ENCODE results near the gene WDR72. TPM values are rescaled to one million over a fixed set of nuclear protein-coding genes. Genes with fewer than 3 reads are reported as not detected.

The WDR72 gene
- total RNA-seq, 1 donor from 2014 or later, result under 0.01 TPM

GRCh38 chr15:53569751-53570480 is 189.5 kb downstream of the WDR72 start:
- no peaks in the 10 kb centered on the region for H3K36me3 ChIP-seq (ENCODE audit: control insufficient read depth in 3 of 3, insufficient read depth in 3 of 3, low read length in 3 of 3)
- no peaks in the 10 kb centered on the region for H3K4me1 ChIP-seq (ENCODE audit: control insufficient read depth in 3 of 3, insufficient read depth in 3 of 3, low read length in 3 of 3)
- H3K4me3 ChIP-seq (ENCODE audit: low read length in 3 of 3), result no peak overlapping the region
- H3K9ac ChIP-seq (ENCODE audit: low read depth in 1 of 3, low read length in 3 of 3), result no peak overlapping the region
- H3K9me3 ChIP-seq (ENCODE audit: control insufficient read depth in 3 of 3, low read length in 3 of 3), result no peaks in the 10 kb centered on the region
- no peak overlapping the region for H3K27ac ChIP-seq (ENCODE audit: low read depth, low read length)
- H3K27me3 ChIP-seq (ENCODE audit: control insufficient read depth in 3 of 3, insufficient read depth in 3 of 3, low read length in 3 of 3), result peaks cover 0 to 2% (median 0%) of the 10 kb centered on the region in 3 donors

- no peaks in the 10 kb centered on the region for H3K36me3 ChIP-seq (ENCODE audit: control insufficient read depth in 3 of 3, insufficient read depth in 3 of 3, low read length in 3 of 3)
- H3K9me3 ChIP-seq (ENCODE audit: control insufficient read depth in 3 of 3, low read length in 3 of 3), result no peaks in the 10 kb centered on the region
- no peak overlapping the region for H3K27ac ChIP-seq (ENCODE audit: low read depth, low read length)
- no peaks in the 10 kb centered on the region for H3K4me1 ChIP-seq (ENCODE audit: control insufficient read depth in 3 of 3, insufficient read depth in 3 of 3, low read length in 3 of 3)
- H3K4me3 ChIP-seq (ENCODE audit: low read length in 3 of 3), result no peak overlapping the region
- H3K9ac ChIP-seq (ENCODE audit: low read depth in 1 of 3, low read length in 3 of 3), result no peak overlapping the region
- H3K27me3 ChIP-seq (ENCODE audit: control insufficient read depth in 3 of 3, insufficient read depth in 3 of 3, low read length in 3 of 3), result peaks cover 0 to 2% (median 0%) of the 10 kb centered on the region in 3 donors
Observed at GRCh38 chr15:53566912-53567311, 192.6 kb downstream of the WDR72 start.

- no peak overlapping the region for H3K9ac ChIP-seq (ENCODE audit: low read depth in 1 of 3, low read length in 3 of 3)
- no peaks in the 10 kb centered on the region for H3K36me3 ChIP-seq (ENCODE audit: control insufficient read depth in 3 of 3, insufficient read depth in 3 of 3, low read length in 3 of 3)
- no peaks in the 10 kb centered on the region for H3K9me3 ChIP-seq (ENCODE audit: control insufficient read depth in 3 of 3, low read length in 3 of 3)
- peaks cover 0 to 2% (median 0%) of the 10 kb centered on the region in 3 donors for H3K27me3 ChIP-seq (ENCODE audit: control insufficient read depth in 3 of 3, insufficient read depth in 3 of 3, low read length in 3 of 3)
- H3K4me1 ChIP-seq (ENCODE audit: control insufficient read depth in 3 of 3, insufficient read depth in 3 of 3, low read length in 3 of 3), result no peaks in the 10 kb centered on the region
- H3K4me3 ChIP-seq (ENCODE audit: low read length in 3 of 3), result no peak overlapping the region
- H3K27ac ChIP-seq (ENCODE audit: low read depth, low read length), result no peak overlapping the region
Observed at GRCh38 chr15:53565721-53566120, 193.7 kb downstream of the WDR72 start.

GRCh38 chr15:53564647-53565046 is 194.8 kb downstream of the WDR72 start:
- Histone ChIP-seq H3K9me3 (ENCODE audit: control insufficient read depth in 3 of 3, low read length in 3 of 3) (no peaks in the 10 kb centered on the region), H3K36me3 (ENCODE audit: control insufficient read depth in 3 of 3, insufficient read depth in 3 of 3, low read length in 3 of 3) (no peaks in the 10 kb centered on the region), H3K4me3 (ENCODE audit: low read length in 3 of 3) (no peak overlapping the region), H3K9ac (ENCODE audit: low read depth in 1 of 3, low read length in 3 of 3) (no peak overlapping the region), H3K27ac (ENCODE audit: low read depth, low read length) (no peak overlapping the region), H3K4me1 (ENCODE audit: control insufficient read depth in 3 of 3, insufficient read depth in 3 of 3, low read length in 3 of 3) (no peaks in the 10 kb centered on the region), H3K27me3 (ENCODE audit: control insufficient read depth in 3 of 3, insufficient read depth in 3 of 3, low read length in 3 of 3) (peaks cover 0 to 2% (median 0%) of the 10 kb centered on the region in 3 donors)

GRCh38 chr15:53563627-53564026 is 195.8 kb downstream of the WDR72 start:
- Histone ChIP-seq H3K9ac (ENCODE audit: low read depth in 1 of 3, low read length in 3 of 3) (no peak overlapping the region), H3K27me3 (ENCODE audit: control insufficient read depth in 3 of 3, insufficient read depth in 3 of 3, low read length in 3 of 3) (peaks cover 0 to 2% (median 0%) of the 10 kb centered on the region in 3 donors), H3K4me1 (ENCODE audit: control insufficient read depth in 3 of 3, insufficient read depth in 3 of 3, low read length in 3 of 3) (no peaks in the 10 kb centered on the region), H3K36me3 (ENCODE audit: control insufficient read depth in 3 of 3, insufficient read depth in 3 of 3, low read length in 3 of 3) (no peaks in the 10 kb centered on the region), H3K9me3 (ENCODE audit: control insufficient read depth in 3 of 3, low read length in 3 of 3) (no peaks in the 10 kb centered on the region), H3K4me3 (ENCODE audit: low read length in 3 of 3) (no peak overlapping the region), H3K27ac (ENCODE audit: low read depth, low read length) (no peak overlapping the region)

GRCh38 chr15:53559364-53560277 is 199.8 kb downstream of the WDR72 start:
- Histone ChIP-seq H3K27me3 (ENCODE audit: control insufficient read depth in 3 of 3, insufficient read depth in 3 of 3, low read length in 3 of 3) (no peaks in the 10 kb centered on the region), H3K4me1 (ENCODE audit: control insufficient read depth in 3 of 3, insufficient read depth in 3 of 3, low read length in 3 of 3) (no peaks in the 10 kb centered on the region), H3K4me3 (ENCODE audit: low read length in 3 of 3) (no peak overlapping the region), H3K9ac (ENCODE audit: low read depth in 1 of 3, low read length in 3 of 3) (no peak overlapping the region), H3K27ac (ENCODE audit: low read depth, low read length) (no peak overlapping the region), H3K9me3 (ENCODE audit: control insufficient read depth in 3 of 3, low read length in 3 of 3) (no peaks in the 10 kb centered on the region), H3K36me3 (ENCODE audit: control insufficient read depth in 3 of 3, insufficient read depth in 3 of 3, low read length in 3 of 3) (no peaks in the 10 kb centered on the region)

- no peaks in the 10 kb centered on the region for H3K4me1 ChIP-seq (ENCODE audit: control insufficient read depth in 3 of 3, insufficient read depth in 3 of 3, low read length in 3 of 3)
Observed at GRCh38 chr15:53558384-53558783, 201.1 kb downstream of the WDR72 start.

GRCh38 chr15:53555226-53555625 is 204.2 kb downstream of the WDR72 start:
- H3K4me1 ChIP-seq (ENCODE audit: control insufficient read depth in 3 of 3, insufficient read depth in 3 of 3, low read length in 3 of 3), result no peaks in the 10 kb centered on the region
- H3K27me3 ChIP-seq (ENCODE audit: control insufficient read depth in 3 of 3, insufficient read depth in 3 of 3, low read length in 3 of 3), result no peaks in the 10 kb centered on the region
- H3K36me3 ChIP-seq (ENCODE audit: control insufficient read depth in 3 of 3, insufficient read depth in 3 of 3, low read length in 3 of 3), result no peaks in the 10 kb centered on the region
- no peak overlapping the region for H3K9ac ChIP-seq (ENCODE audit: low read depth in 1 of 3, low read length in 3 of 3)
- H3K9me3 ChIP-seq (ENCODE audit: control insufficient read depth in 3 of 3, low read length in 3 of 3), result no peaks in the 10 kb centered on the region
- H3K4me3 ChIP-seq (ENCODE audit: low read length in 3 of 3), result no peak overlapping the region
- no peak overlapping the region for H3K27ac ChIP-seq (ENCODE audit: low read depth, low read length)

More at GRCh38 chr15:53558384-53558783, 201.1 kb downstream of the WDR72 start:
- H3K36me3 ChIP-seq (ENCODE audit: control insufficient read depth in 3 of 3, insufficient read depth in 3 of 3, low read length in 3 of 3), result no peaks in the 10 kb centered on the region
- no peaks in the 10 kb centered on the region for H3K27me3 ChIP-seq (ENCODE audit: control insufficient read depth in 3 of 3, insufficient read depth in 3 of 3, low read length in 3 of 3)
- H3K9me3 ChIP-seq (ENCODE audit: control insufficient read depth in 3 of 3, low read length in 3 of 3), result no peaks in the 10 kb centered on the region
- H3K9ac ChIP-seq (ENCODE audit: low read depth in 1 of 3, low read length in 3 of 3), result no peak overlapping the region
- no peak overlapping the region for H3K4me3 ChIP-seq (ENCODE audit: low read length in 3 of 3)
- H3K27ac ChIP-seq (ENCODE audit: low read depth, low read length), result no peak overlapping the region

GRCh38 chr15:53549697-53550305 is 209.7 kb downstream of the WDR72 start:
- Histone ChIP-seq H3K27me3 (ENCODE audit: control insufficient read depth in 3 of 3, insufficient read depth in 3 of 3, low read length in 3 of 3) (no peaks in the 10 kb centered on the region), H3K36me3 (ENCODE audit: control insufficient read depth in 3 of 3, insufficient read depth in 3 of 3, low read length in 3 of 3) (no peaks in the 10 kb centered on the region), H3K4me3 (ENCODE audit: low read length in 3 of 3) (no peak overlapping the region)

More at GRCh38 chr15:53549697-53550305, 209.7 kb downstream of the WDR72 start:
- no peaks in the 10 kb centered on the region for H3K9me3 ChIP-seq (ENCODE audit: control insufficient read depth in 3 of 3, low read length in 3 of 3)
- H3K27ac ChIP-seq (ENCODE audit: low read depth, low read length), result no peak overlapping the region
- H3K4me1 ChIP-seq (ENCODE audit: control insufficient read depth in 3 of 3, insufficient read depth in 3 of 3, low read length in 3 of 3), result no peaks in the 10 kb centered on the region
- no peak overlapping the region for H3K9ac ChIP-seq (ENCODE audit: low read depth in 1 of 3, low read length in 3 of 3)

Measured in skeletal muscle tissue (tissue), 4 donors.